Stomach smooth muscle (tissue), 2 donors: Measurements from ENCODE around the gene RPS6KA3.

ENCODE experiments used
- H3K27ac ChIP-seq: one replicate; pipeline ENCODE4 v1.7.0; 2013; ENCODE audit warnings: mild to moderate bottlenecking, low read length, inconsistent platforms
- H3K27me3 ChIP-seq, 2 donors: one replicate each; pipeline ENCODE4 v1.7.0; 2013; ENCODE audit warnings: low read length in 2 of 2; ENCODE audit not compliant: insufficient read depth in 2 of 2, control insufficient read depth in 1 of 2
- H3K36me3 ChIP-seq, 2 donors: one replicate each; pipeline ENCODE4 v1.7.0; 2013; ENCODE audit warnings: low read length in 2 of 2; ENCODE audit not compliant: control insufficient read depth in 2 of 2, insufficient read depth in 2 of 2
- H3K4me1 ChIP-seq: one replicate; pipeline ENCODE4 v1.7.0; 2013; ENCODE audit warnings: low read length; ENCODE audit not compliant: control insufficient read depth, insufficient read depth
- H3K4me3 ChIP-seq, 2 donors: one replicate each; pipeline ENCODE4 v1.7.0; 2013; ENCODE audit warnings: low read length in 2 of 2
- H3K9ac ChIP-seq, 2 donors: one replicate each; pipeline ENCODE4 v1.7.0; 2013; ENCODE audit warnings: low read length in 2 of 2, mild to moderate bottlenecking in 1 of 2
- H3K9me3 ChIP-seq, 2 donors: one replicate each; pipeline ENCODE4 v1.7.0; 2013; ENCODE audit warnings: low read length in 2 of 2; ENCODE audit not compliant: control insufficient read depth in 2 of 2
- donor health status: healthy.
- donor health status: Pancreatic carcinoma.

Gene RPS6KA3

DNA sequence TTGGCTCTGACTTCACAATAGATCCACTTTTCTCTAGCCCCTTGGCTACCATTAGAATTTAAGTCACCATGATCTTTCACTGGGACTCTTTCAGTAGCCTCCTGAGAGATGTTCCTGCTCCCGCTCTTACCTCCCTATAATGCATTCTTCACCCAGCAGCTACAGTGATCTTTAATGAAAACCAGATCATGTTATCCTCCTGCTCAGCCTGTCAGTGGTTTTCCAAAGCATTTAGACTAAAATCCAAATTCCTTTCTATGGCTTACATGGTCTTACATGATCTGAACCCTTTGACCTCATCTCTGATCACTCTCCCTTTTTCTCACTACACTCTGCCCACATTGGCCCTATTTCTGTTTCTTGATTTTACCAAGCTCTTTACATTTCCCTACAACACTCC lies 18.3 kb upstream of the RPS6KA3 start:
- no peak overlapping the region for H3K27ac ChIP-seq
- H3K9me3 ChIP-seq: peaks cover 0 to 10% of the 10 kb centered on the region in 2 donors
- no peak overlapping the region for H3K4me3 ChIP-seq
- no peaks in the 10 kb centered on the region for H3K36me3 ChIP-seq
- no peaks in the 10 kb centered on the region for H3K4me1 ChIP-seq
- H3K27me3 ChIP-seq: no peaks in the 10 kb centered on the region
- no peak overlapping the region for H3K9ac ChIP-seq

DNA sequence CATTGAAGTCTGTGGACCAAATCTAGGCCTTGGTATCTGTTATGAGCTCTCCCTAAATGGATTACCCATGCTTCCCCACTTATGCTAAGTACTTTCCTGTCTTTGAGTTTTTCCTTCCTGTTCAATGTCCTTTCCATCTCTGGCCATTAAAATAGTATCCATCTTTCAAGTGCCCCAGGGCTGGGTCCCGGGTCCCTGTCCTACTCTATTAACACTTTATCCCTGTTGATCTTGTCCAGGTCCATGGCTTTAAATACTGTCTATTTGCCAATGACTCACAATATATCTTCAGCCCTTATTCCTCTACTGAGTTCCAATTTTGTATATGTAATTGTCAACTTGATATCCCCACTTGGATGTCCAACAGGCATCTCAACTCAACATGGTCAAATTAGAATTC lies 17.7 kb upstream of the RPS6KA3 start:
- H3K4me1 ChIP-seq: no peaks in the 10 kb centered on the region
- H3K9me3 ChIP-seq: peaks cover 0 to 10% of the 10 kb centered on the region in 2 donors
- no peaks in the 10 kb centered on the region for H3K36me3 ChIP-seq
- no peak overlapping the region for H3K27ac ChIP-seq
- H3K4me3 ChIP-seq: no peak overlapping the region
- H3K27me3 ChIP-seq: no peaks in the 10 kb centered on the region
- no peak overlapping the region for H3K9ac ChIP-seq

DNA sequence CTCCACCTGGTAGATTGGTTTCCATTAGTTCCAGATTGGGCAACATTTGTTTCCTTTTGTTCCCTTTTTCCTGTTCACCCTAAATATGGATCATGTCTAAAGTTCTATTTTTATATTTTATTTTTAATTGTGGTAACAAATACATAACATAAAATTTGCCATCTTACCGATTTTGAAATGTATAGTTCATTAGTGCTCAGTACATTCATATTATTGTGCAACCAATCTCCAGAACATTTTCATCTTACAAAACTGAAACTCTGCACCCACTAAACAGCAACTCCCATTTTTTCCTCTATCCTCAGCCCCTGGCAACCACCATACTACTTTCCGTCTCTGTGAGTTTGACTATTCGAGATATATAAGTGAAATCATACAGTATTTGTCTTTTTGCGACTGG lies 14.2 kb upstream of the RPS6KA3 start:
- no peaks in the 10 kb centered on the region for H3K27me3 ChIP-seq
- peaks cover 0 to 2% of the 10 kb centered on the region in 2 donors for H3K9me3 ChIP-seq
- no peak overlapping the region for H3K9ac ChIP-seq
- no peak overlapping the region for H3K27ac ChIP-seq
- no peaks in the 10 kb centered on the region for H3K4me1 ChIP-seq
- H3K4me3 ChIP-seq: no peak overlapping the region
- no peaks in the 10 kb centered on the region for H3K36me3 ChIP-seq

DNA sequence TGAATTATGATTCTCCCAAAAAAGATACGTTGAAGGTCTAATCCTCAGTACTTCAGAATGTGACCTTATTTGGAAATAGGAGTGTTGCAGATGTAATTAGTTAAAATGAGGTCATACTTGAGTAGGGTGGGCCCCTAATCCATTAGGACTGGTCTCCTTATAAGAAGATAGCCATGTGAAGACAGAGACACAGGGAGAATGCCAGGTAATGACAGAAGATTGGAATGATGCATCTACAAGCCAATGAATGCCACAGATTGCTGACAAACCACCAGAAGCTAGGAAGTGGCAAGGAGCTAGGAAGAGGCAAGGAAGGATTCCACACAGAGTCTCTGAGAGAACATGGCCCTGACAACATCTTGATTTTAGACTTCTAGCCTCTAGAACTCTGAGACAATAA lies 7.4 kb upstream of the RPS6KA3 start:
- Histone ChIP-seq H3K36me3 (no peaks in the 10 kb centered on the region), H3K4me3 (no peak overlapping the region), H3K9ac (no peak overlapping the region)

DNA sequence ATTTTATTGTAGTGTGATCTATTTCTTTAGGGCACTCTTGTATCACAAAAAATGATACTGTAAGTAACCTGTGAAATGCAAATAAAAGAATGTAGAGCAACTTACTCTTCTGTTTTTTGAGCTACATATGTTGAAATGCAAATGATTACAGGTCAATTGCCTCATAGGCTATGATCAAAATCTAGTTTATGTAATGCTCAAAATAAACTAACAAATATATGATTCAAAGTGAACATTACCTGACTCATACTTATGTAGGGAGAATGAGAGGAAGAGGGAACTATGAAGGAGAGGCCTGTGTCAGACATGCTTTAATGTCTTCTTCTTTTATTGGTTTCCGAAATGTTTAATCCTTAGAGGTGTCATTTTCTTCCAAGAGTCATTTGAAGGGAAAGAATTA lies 5.0 kb upstream of the RPS6KA3 start:
- no peak overlapping the region for H3K27ac ChIP-seq
- no peaks in the 10 kb centered on the region for H3K9me3 ChIP-seq
- no peaks in the 10 kb centered on the region for H3K36me3 ChIP-seq
- H3K4me3 ChIP-seq: no peak overlapping the region
- peaks cover 4% of the 10 kb centered on the region for H3K4me1 ChIP-seq
- no peak overlapping the region for H3K9ac ChIP-seq
- no peaks in the 10 kb centered on the region for H3K27me3 ChIP-seq

More for the DNA sequence above, 7.4 kb upstream of the RPS6KA3 start:
- Histone ChIP-seq H3K27me3 (no peaks in the 10 kb centered on the region), H3K9me3 (no peaks in the 10 kb centered on the region), H3K4me1 (no peaks in the 10 kb centered on the region), H3K27ac (no peak overlapping the region)

DNA sequence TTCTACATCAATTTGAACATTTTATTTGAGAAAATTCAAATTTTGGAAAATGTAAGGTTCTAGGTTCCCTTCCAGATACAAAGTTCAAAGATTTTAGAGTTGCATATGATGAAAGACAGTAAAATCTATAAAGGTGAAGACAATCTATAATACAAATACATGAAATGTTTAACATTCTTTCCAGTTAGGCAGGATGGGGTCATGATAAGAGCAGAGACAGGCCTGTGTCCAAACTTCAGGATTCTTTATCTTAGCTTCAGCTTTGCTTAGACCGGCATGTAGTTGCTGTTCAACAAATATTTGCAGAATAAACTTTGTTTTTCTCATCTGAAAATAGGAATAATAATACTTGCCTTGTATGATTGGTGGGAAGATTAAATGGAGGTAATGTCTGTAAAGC lies 4.5 kb upstream of the RPS6KA3 start:
- peaks cover 4% of the 10 kb centered on the region for H3K4me1 ChIP-seq
- H3K9ac ChIP-seq: no peak overlapping the region
- no peaks in the 10 kb centered on the region for H3K9me3 ChIP-seq
- no peak overlapping the region for H3K4me3 ChIP-seq
- no peak overlapping the region for H3K27ac ChIP-seq
- no peaks in the 10 kb centered on the region for H3K27me3 ChIP-seq
- no peaks in the 10 kb centered on the region for H3K36me3 ChIP-seq

DNA sequence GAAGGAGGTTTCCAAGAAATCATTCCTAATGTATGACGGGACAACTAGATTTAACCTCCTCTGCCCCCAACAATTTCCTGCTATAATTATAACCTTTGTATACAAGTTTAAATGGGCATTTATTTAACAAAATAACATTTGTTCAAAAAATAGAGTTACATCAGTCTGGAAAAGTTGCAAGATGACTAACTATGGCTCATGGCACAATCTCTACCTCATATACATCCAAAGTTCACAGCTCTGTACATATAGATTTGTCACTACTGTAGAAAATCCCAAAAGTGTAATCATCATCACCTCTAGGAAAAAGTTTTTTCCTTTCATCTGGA lies 3.8 kb upstream of the RPS6KA3 start:
- Histone ChIP-seq H3K36me3 (no peaks in the 10 kb centered on the region), H3K27me3 (peaks cover 0 to 2% of the 10 kb centered on the region in 2 donors), H3K4me3 (no peak overlapping the region), H3K4me1 (peaks cover 4% of the 10 kb centered on the region), H3K9ac (no peak overlapping the region), H3K9me3 (no peaks in the 10 kb centered on the region), H3K27ac (no peak overlapping the region)

DNA sequence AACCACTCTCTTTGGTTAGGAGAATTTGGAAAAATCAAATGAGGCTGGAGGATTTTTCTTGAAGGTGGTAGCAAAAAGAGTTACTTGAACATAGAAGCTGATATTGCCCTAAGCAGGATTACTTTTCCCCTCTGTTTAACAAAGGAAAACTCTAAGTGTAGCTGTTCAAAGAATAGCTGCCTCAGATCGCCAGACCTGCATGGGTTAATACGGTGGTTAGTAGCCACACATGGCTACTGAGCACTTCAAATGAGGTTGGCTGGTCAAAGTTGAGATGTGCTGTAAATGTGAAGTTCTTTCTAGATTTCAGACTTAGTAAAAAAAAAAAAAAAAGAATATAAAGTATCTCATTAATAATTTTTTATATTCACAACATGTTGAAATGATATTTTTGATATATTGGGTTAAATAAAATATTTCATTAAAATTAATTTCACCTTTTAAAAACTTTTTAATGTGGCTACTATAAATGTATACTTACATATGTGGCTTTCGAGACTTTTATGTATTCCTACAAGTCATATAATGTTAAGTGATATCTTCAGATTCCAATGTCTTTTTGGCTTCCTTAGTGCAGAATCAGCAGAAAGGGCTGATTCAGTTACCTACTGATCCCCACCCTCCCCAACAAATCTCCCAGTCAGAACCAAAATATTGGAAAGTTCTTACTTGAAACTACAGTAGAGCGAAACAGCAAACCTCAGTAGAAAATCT lies 3.3 kb upstream of the RPS6KA3 start:
- no peak overlapping the region for H3K4me3 ChIP-seq
- no peaks in the 10 kb centered on the region for H3K36me3 ChIP-seq
- H3K27me3 ChIP-seq: peaks cover 0 to 2% of the 10 kb centered on the region in 2 donors
- no peak overlapping the region for H3K27ac ChIP-seq
- H3K9me3 ChIP-seq: no peaks in the 10 kb centered on the region
- no peak overlapping the region for H3K9ac ChIP-seq
- peaks cover 4% of the 10 kb centered on the region for H3K4me1 ChIP-seq

DNA sequence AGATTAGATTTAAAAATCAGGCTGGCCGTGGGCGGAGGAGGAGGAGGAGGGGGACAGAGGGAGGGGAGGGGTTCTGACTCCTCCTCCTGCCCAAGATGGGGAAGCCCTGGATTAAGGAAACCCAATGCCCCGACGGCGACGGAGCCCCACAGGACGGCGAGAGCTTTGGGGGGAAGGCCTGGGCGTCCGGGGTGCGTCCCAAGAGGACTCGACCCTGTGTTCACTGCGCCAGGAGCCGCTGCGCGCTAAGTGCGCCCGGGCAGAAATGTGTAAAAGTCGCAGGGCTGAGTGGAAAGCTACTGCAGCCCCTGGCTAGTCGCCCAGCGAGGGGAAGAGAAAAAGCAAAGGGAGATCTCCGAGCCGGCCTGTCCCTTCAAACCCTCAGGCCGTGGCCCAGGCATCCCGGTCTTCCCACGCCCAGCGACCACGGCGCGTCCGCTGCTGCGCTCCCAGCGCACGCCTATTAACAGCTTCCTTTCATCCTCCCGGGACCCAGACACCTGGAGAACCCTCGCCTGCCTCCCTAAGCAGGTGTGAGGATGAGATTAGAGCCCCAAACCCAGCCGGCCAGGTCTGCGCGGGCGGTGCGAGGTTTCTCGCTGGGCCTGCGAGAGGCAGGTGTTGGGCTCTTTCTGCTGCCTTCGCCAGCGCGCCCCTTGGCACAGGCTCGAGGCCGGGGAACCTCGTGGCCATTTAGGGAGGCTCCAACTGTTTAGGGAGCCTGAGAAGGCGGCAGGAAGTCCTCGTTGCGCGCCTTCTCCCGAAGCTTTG lies 1.4 kb upstream of the RPS6KA3 start:
- Histone ChIP-seq H3K9ac (peak overlapping the region; percentile 37 to 85), H3K27me3 (peaks cover 0 to 2% of the 10 kb centered on the region in 2 donors), H3K27ac (peak overlapping the region; percentile 72), H3K4me1 (peaks cover 4% of the 10 kb centered on the region), H3K4me3 (peak overlapping the region; percentile 67 to 76), H3K9me3 (no peaks in the 10 kb centered on the region), H3K36me3 (no peaks in the 10 kb centered on the region)

DNA sequence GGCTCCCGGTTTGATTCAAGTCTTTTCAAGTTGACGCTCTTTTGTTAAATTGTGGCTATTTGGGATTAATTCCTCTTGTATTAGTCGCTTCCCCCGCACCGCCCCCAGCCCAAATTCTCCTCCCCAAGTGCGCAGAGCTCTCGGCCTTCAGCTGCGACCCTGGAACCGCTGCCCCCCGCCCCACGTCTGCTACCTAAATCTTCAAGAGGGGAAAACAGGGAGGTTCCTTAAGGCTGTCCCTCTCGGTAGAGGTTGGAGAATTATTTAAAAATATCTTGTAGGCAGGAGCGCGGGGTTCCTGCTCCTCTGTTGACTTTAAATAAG lies 860 bp upstream of the RPS6KA3 start:
- H3K36me3 ChIP-seq: no peaks in the 10 kb centered on the region
- peak overlapping the region; percentile 60 to 85 for H3K9ac ChIP-seq
- peak overlapping the region; percentile 72 for H3K27ac ChIP-seq
- peak overlapping the region; percentile 67 to 76 for H3K4me3 ChIP-seq
- peaks cover 0 to 2% of the 10 kb centered on the region in 2 donors for H3K27me3 ChIP-seq
- peaks cover 4% of the 10 kb centered on the region for H3K4me1 ChIP-seq
- no peaks in the 10 kb centered on the region for H3K9me3 ChIP-seq
